Vagina (tissue), 2 donors: Measurements from ENCODE around the gene ENTPD6.

Experiments
- CTCF ChIP-seq, 3 experiments: fragments of 450-650 bp in 2 of 3; fragments of 200-600 bp in 1 of 3; sonication (generic) in 1 of 3; IDR thresholded peaks; one replicate each; pipeline ENCODE4 v1.5.1; 2017 to 2019; ENCODE audit warnings: antibody characterized with exemption in 3 of 3, mild to moderate bottlenecking in 2 of 3, moderate library complexity in 2 of 3
- POLR2A ChIP-seq, 2 donors: fragments of 450-650 bp; IDR thresholded peaks; one replicate each; pipeline ENCODE4 v1.6.1; 2017; ENCODE audit warnings: antibody characterized with exemption in 2 of 2, mild to moderate bottlenecking in 2 of 2, moderate library complexity in 2 of 2

- TF ChIP-seq POLR2A (IDR thresholded peaks at IDR 0.05): no peak
- no peak for TF ChIP-seq CTCF (IDR thresholded peaks at IDR 0.05)
Measured at GRCh38 chr20:25215521-25215920, 20.0 kb downstream of the ENTPD6 start.
